ENCODE results near the gene PROM1.

The PROM1 gene

GRCh38 chr4:15944895-15945294, 138.9 kb downstream of the PROM1 start:
- no peak for TF ChIP-seq CTCF (IDR thresholded peaks at IDR 0.05; ENCODE audit: control insufficient read depth, insufficient read depth, low read depth, low read length, missing control alignments)
- H3K4me3 ChIP-seq (ENCODE audit: control insufficient read depth, low read depth, low read length): no peak overlapping the region
- no peak for DNase-seq (ENCODE audit: low read depth)

- no peak for TF ChIP-seq CTCF (IDR thresholded peaks at IDR 0.05; ENCODE audit: control insufficient read depth, insufficient read depth, low read depth, low read length, missing control alignments)
- H3K4me3 ChIP-seq (ENCODE audit: control insufficient read depth, low read depth, low read length): no peak overlapping the region
- no peak for DNase-seq (ENCODE audit: low read depth)
These were observed 141.5 kb downstream of the PROM1 start for GRCh38 chr4:15942283-15942682.

- H3K4me3 ChIP-seq (ENCODE audit: control insufficient read depth, low read depth, low read length): no peak within 1 kb of the TSS
- TF ChIP-seq CTCF (IDR thresholded peaks at IDR 0.05; ENCODE audit: control insufficient read depth, insufficient read depth, low read depth, low read length, missing control alignments): no peak
- DNase-seq (ENCODE audit: low read depth): no peak
These were observed 145.2 kb downstream of the PROM1 start, which contains the start of gene FGFBP1 for GRCh38 chr4:15938640-15939039. Gene FGFBP1, minus strand, starts transcription at chr4:15938740. Its CDS starts 2,108 bp downstream, at chr4:15936632.

GRCh38 chr4:15938182-15938581, 145.6 kb downstream of the PROM1 start:
- H3K4me3 ChIP-seq (ENCODE audit: control insufficient read depth, low read depth, low read length): no peak overlapping the region
- no peak for TF ChIP-seq CTCF (IDR thresholded peaks at IDR 0.05; ENCODE audit: control insufficient read depth, insufficient read depth, low read depth, low read length, missing control alignments)
- DNase-seq (ENCODE audit: low read depth): no peak

GRCh38 chr4:15936495-15936894, 147.3 kb downstream of the PROM1 start:
- no peak overlapping the region for H3K4me3 ChIP-seq (ENCODE audit: control insufficient read depth, low read depth, low read length)
- no peak for TF ChIP-seq CTCF (IDR thresholded peaks at IDR 0.05; ENCODE audit: control insufficient read depth, insufficient read depth, low read depth, low read length, missing control alignments)
- no peak for DNase-seq (ENCODE audit: low read depth)

DNA sequence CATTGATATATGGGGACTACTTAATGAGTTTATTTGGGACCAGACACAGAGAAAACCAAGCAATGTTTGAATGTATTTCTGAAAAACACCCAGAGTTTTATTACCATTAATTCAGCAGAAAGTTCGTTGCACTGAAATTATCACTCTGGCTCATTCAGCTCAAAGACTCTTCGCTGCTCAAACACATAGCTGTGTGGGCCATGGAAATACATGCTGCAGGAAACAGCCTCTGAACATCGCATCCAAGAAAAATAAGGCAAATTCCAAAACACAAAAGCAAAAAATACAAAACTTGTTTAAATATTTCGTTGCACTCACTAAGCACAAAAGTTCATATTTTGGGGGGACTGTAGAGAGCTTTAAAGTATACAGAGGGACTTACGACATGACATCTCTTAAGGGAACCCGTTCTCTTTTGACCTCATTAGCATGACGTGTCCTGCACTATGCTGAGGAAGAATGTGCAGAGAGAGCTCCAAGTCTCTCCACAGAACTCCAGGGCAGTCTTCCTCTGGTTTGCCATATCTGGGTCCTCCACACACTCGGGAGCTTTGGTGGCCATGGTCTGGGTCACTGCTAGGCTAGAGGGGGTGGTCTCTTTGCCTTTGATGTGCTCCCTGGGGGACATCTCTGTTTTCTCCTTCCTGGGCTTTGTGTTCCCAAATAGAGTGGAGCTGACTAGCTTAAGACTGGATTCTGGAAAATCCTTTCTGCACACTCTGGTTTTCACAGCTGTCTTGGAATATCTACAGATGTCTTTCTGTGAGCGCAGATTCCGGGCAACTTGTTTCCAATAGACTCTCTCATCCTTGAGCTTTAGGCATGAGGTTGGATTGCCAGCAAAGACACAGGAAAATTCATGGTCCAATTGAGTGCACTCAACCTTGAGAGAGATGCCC, 148.1 kb downstream of the PROM1 start:
- no peak for DNase-seq (ENCODE audit: low read depth)
- TF ChIP-seq CTCF (IDR thresholded peaks at IDR 0.05; ENCODE audit: control insufficient read depth, insufficient read depth, low read depth, low read length, missing control alignments): no peak
- H3K4me3 ChIP-seq (ENCODE audit: control insufficient read depth, low read depth, low read length): no peak overlapping the region
